Measurements from ENCODE around the gene UVSSA. TPM values are rescaled to one million over a fixed set of nuclear protein-coding genes. Genes with fewer than 3 reads are reported as not detected.

UVSSA gene
- total and polyA plus RNA-seq, 2 experiments from 2014 or later: 2.9 to 4.1 TPM

DNA sequence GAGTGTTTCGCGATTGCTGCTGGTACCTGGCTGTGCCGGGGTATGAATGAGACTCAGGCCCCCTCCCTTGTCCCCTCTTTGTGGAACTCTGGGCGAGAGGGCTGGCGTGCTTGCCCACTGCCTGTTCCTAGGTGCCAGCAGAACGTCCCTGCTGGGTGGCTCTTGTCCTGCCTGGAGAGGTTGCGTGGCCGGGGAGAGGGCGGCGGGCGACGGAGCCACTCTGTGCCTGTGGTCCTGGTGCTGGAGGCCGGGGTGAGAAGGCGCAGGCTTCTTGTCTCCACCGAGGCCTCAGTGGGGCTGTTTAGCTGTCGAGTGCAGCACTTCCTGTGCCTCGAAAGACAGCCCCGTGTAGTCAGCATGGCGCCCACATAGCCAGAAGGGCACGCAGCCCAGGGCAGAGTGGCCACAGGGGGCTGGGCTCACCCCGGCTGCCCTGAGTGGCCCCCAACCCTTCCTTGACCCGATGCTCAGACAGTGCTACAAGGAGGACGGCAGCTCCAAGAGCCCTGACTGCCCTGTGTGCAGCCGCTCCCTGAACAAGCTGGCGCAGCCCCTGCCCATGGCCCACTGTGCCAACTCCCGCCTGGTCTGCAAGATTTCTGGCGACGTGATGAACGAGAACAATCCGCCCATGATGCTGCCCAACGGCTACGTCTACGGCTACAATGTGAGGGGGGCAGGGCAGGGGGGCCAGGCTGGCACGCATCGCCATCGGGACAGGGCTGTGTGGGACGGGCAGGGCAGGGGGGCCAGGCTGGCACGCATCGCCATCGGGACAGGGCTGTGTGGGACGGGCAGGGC, 8.9 kb upstream of the UVSSA start:
- Histone ChIP-seq H3K9ac (no peak overlapping the region), H3K9me3 (ENCODE audit: low read depth) (no peaks in the 10 kb centered on the region), H2AFZ (no peak overlapping the region), H4K20me1 (ENCODE audit: insufficient read depth) (no peaks in the 10 kb centered on the region), H3K9me2 (ENCODE audit: insufficient read depth) (no peaks in the 10 kb centered on the region), H3K36me3 (ENCODE audit: low read depth) (peaks cover 30% of the 10 kb centered on the region), H3K4me2 (ENCODE audit: unreplicated experiment) (no peak overlapping the region), H3K4me1 (ENCODE audit: insufficient read depth) (peaks cover 6% of the 10 kb centered on the region; the same call in 1 of the 2 replicates), H3K27ac (no peak overlapping the region), H3K27me3 (replicated peaks; ENCODE audit: insufficient read depth) (no peaks in the 10 kb centered on the region), H3K4me3 (no peak overlapping the region), H3F3A (ENCODE audit: insufficient read depth) (peaks cover 50% of the 10 kb centered on the region), H3K79me2 (ENCODE audit: insufficient read depth) (peaks cover 39% of the 10 kb centered on the region)
- whole genome bisulfite sequencing, 2 experiments (ENCODE audit: low coverage in 1 of 2, low lambda C conversion rate in 2 of 2, missing lambda C conversion rate in 2 of 2): 96% methylated on average over 33 to 40 of the region's 41 CpGs
- in situ Hi-C loops (cut with MboI): no loop called here
- TF ChIP-seq EZH2phosphoT487 (IDR thresholded peaks at IDR 0.05; ENCODE audit: insufficient read depth, low read depth) (no peak), EZH2 (IDR thresholded peaks at IDR 0.05; ENCODE audit: insufficient read depth, poor library complexity, severe bottlenecking) (no peak)
- DNase-seq: no peak

DNA sequence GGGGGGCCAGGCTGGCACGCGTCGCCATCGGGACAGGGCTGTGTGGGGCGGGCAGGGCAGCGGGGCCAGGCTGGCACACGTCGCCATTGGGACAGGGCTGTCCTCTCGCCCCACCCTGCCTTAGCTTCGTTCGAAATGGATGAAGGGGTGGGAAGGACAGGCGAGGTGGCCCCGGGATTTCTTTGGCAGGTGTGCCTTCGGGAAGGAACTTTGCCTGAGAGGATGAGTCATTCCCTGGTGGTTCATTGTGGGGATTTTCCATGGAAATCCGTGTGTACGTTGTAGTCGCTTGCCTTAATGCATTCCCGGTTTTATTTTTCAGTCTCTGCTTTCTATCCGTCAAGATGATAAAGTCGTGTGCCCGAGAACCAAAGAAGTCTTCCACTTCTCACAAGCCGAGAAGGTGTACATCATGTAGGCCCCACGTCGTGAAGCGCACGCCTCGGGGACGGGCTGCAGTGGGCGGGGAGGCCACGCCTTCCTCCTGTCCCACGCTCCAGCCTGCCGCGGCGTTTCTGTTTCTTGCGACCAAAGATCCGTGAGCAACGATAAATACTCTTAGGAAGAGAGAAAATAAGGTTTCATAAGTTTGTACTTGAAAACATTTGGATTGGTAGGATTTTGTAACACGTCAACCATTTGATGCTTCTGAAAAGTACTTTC, 8.1 kb upstream of the UVSSA start:
- DNase-seq: no peak
- Histone ChIP-seq H3K9ac (no peak overlapping the region), H3F3A (ENCODE audit: insufficient read depth) (peaks cover 50% of the 10 kb centered on the region), H3K4me3 (no peak overlapping the region), H3K9me3 (ENCODE audit: low read depth) (no peaks in the 10 kb centered on the region), H2AFZ (no peak overlapping the region), H3K36me3 (ENCODE audit: low read depth) (peaks cover 30% of the 10 kb centered on the region), H3K27ac (no peak overlapping the region), H4K20me1 (ENCODE audit: insufficient read depth) (no peaks in the 10 kb centered on the region), H3K27me3 (replicated peaks; ENCODE audit: insufficient read depth) (no peaks in the 10 kb centered on the region), H3K4me2 (ENCODE audit: unreplicated experiment) (no peak overlapping the region), H3K9me2 (ENCODE audit: insufficient read depth) (no peaks in the 10 kb centered on the region), H3K4me1 (ENCODE audit: insufficient read depth) (peaks cover 6% of the 10 kb centered on the region; the same call in 1 of the 2 replicates), H3K79me2 (ENCODE audit: insufficient read depth) (peaks cover 42% of the 10 kb centered on the region)
- TF ChIP-seq EZH2 (IDR thresholded peaks at IDR 0.05; ENCODE audit: insufficient read depth, poor library complexity, severe bottlenecking): no peak
- no peak for TF ChIP-seq EZH2phosphoT487 (IDR thresholded peaks at IDR 0.05; ENCODE audit: insufficient read depth, low read depth)
- in situ Hi-C loops (cut with MboI): no loop called here
- 93 to 95% methylated on average over 29 to 38 of the region's 38 CpGs for WGBS, 2 experiments (ENCODE audit: low coverage in 1 of 2, low lambda C conversion rate in 2 of 2, missing lambda C conversion rate in 2 of 2)

DNA sequence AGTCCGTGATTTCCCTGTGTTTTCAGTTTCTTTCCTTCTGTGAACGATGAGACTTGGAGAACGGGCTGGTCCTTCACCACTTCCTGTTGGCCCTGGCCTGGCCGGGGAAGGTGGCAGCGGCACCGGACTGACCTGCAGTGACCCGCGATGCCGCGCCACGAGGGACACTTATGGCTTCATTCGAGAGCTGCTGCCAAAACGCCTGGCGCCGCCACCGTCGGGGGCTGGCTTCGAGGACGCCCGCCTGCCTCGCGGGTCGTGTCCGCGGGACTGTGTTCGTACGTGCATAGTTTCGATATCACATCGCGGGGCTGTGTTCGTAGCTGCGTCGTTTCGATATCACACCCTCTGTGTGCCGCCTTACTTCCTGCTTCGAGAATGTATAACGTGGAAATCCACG, 7.5 kb upstream of the UVSSA start:
- no peak for DNase-seq
- Histone ChIP-seq H4K20me1 (ENCODE audit: insufficient read depth) (no peaks in the 10 kb centered on the region), H2AFZ (no peak overlapping the region), H3K9me2 (ENCODE audit: insufficient read depth) (no peaks in the 10 kb centered on the region), H3K27me3 (replicated peaks; ENCODE audit: insufficient read depth) (no peaks in the 10 kb centered on the region), H3K4me2 (ENCODE audit: unreplicated experiment) (no peak overlapping the region), H3K9ac (no peak overlapping the region), H3K36me3 (ENCODE audit: low read depth) (peaks cover 30% of the 10 kb centered on the region), H3K79me2 (ENCODE audit: insufficient read depth) (peaks cover 42% of the 10 kb centered on the region), H3K9me3 (ENCODE audit: low read depth) (no peaks in the 10 kb centered on the region), H3K4me1 (ENCODE audit: insufficient read depth) (peaks cover 6% of the 10 kb centered on the region; the same call in 1 of the 2 replicates), H3F3A (ENCODE audit: insufficient read depth) (peaks cover 47% of the 10 kb centered on the region), H3K4me3 (no peak overlapping the region), H3K27ac (no peak overlapping the region)
- TF ChIP-seq EZH2 (IDR thresholded peaks at IDR 0.05; ENCODE audit: insufficient read depth, poor library complexity, severe bottlenecking) (no peak), EZH2phosphoT487 (IDR thresholded peaks at IDR 0.05; ENCODE audit: insufficient read depth, low read depth) (no peak)
- 98% methylated on average over 25 to 38 of the region's 38 CpGs for WGBS, 2 experiments (ENCODE audit: low coverage in 1 of 2, low lambda C conversion rate in 2 of 2, missing lambda C conversion rate in 2 of 2)
- in situ Hi-C loops (cut with MboI): no loop called here

DNA sequence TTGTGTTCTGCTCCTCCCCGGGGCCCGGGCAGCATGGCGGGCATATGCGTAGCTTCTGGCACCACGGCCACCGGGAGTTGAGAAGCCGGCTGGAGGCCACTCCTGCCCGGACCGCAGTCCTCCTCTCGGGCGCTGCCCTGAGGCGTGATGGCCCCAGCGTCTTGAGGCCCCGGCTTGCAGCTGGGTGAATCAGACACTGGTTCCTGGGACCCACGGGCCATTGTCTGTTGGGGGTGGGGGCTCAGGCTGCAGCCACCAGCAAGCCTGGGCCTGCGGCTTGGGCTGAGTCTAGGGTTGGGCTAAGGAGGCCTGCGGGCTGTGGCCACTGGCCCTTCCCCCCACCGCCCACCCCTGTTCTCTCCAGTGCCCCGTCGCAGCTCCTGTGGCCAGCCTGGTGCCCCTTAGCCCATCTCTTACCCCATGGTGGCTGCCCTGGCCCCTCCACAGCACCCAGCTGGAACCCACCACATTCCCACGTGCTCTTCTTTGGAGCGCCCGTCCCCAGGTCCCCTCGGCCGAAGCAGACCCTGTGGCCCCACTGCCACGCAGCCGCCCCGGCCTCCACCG, 6.7 kb upstream of the UVSSA start:
- no peak for DNase-seq
- H2AFZ ChIP-seq: no peak overlapping the region
- H3K4me2 ChIP-seq (ENCODE audit: unreplicated experiment): no peak overlapping the region
- in situ Hi-C loops (cut with MboI): no loop called here
- WGBS, 2 experiments (ENCODE audit: low coverage in 1 of 2, low lambda C conversion rate in 2 of 2, missing lambda C conversion rate in 2 of 2): 97 to 98% methylated on average over 25 to 29 of the region's 29 CpGs
- H3F3A ChIP-seq (ENCODE audit: insufficient read depth): peaks cover 39% of the 10 kb centered on the region
- no peaks in the 10 kb centered on the region for H3K9me2 ChIP-seq (ENCODE audit: insufficient read depth)
- peaks cover 30% of the 10 kb centered on the region for H3K36me3 ChIP-seq (ENCODE audit: low read depth)
- no peaks in the 10 kb centered on the region for H3K27me3 ChIP-seq (replicated peaks; ENCODE audit: insufficient read depth)
- H3K27ac ChIP-seq: no peak overlapping the region
- no peaks in the 10 kb centered on the region for H3K9me3 ChIP-seq (ENCODE audit: low read depth)
- no peak for TF ChIP-seq EZH2 (IDR thresholded peaks at IDR 0.05; ENCODE audit: insufficient read depth, poor library complexity, severe bottlenecking)
- no peak for TF ChIP-seq EZH2phosphoT487 (IDR thresholded peaks at IDR 0.05; ENCODE audit: insufficient read depth, low read depth)
- H3K4me3 ChIP-seq: no peak overlapping the region
- peaks cover 6% of the 10 kb centered on the region; the same call in 1 of the 2 replicates for H3K4me1 ChIP-seq (ENCODE audit: insufficient read depth)
- peaks cover 42% of the 10 kb centered on the region for H3K79me2 ChIP-seq (ENCODE audit: insufficient read depth)
- no peaks in the 10 kb centered on the region for H4K20me1 ChIP-seq (ENCODE audit: insufficient read depth)
- H3K9ac ChIP-seq: no peak overlapping the region
